GM18520 (cell line): ENCODE data around the gene PLEKHH2.

Experiments
- ATAC-seq: cut with Tn5 transposase; IDR thresholded peaks from one replicate; pipeline ENCODE4 v1.9.1; 2021; ENCODE audit not compliant: unreplicated experiment

The PLEKHH2 gene

DNA sequence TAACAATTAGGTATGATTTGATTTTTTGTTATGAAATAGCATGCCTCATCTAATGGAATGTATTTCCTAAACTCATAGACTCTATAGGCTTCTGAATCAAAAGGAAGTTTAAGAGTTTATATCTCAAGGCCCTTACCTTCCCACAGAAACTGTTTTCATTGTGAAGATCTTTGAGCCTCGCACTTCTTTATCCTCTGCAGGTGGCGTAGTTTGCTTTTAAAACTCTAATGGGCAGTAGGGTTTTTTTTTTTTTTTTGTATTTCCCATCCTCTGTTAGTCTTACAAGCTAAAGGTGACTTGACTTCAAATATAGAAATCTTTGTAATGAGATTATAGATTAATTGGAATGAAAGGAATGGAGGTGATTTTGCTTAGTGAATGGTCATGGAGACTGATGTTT, 165.1 kb downstream of the PLEKHH2 start:
- ATAC-seq: no peak

GRCh38 chr2:43803113-43803512, 166.1 kb downstream of the PLEKHH2 start:
- no peak for ATAC-seq

DNA sequence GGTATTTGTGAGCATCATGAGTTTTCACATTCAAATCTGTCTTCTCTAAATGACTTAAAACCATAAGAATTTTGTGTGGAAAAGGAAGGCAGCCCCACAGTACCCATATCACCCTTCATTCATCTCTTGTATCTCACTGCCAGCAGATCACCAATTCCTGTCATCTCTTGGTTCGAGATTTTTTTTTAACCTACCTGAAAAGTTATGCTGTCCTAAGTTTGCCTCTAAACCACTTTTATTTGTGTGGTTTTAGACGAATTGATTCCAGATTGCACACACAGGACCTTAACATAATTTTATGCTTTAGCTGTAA, 169.6 kb downstream of the PLEKHH2 start:
- no peak for ATAC-seq

GRCh38 chr2:43810452-43810851, 173.4 kb downstream of the PLEKHH2 start:
- ATAC-seq: no peak

DNA sequence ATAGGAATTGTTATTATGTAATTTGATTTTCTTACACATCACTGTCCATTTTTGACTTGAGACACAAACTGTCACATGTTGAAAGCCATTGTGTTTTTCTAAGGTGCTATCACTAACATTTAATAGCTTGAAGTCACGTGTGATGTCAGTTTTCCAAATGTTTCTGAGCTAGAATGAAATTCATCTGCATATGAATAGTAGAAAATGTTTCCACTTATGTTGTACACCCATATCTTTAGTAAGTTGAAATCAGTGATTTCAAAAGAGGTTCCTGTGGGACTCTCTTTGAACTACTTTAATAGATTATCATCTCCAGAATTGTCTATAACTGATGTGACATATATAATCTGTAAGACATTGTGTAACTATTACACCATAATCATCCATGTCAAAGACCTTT, 173.8 kb downstream of the PLEKHH2 start:
- no peak for ATAC-seq

GRCh38 chr2:43812006-43812405, 174.9 kb downstream of the PLEKHH2 start:
- no peak for ATAC-seq

GRCh38 chr2:43812947-43813346, 175.9 kb downstream of the PLEKHH2 start:
- no peak for ATAC-seq

GRCh38 chr2:43814711-43815110, 177.7 kb downstream of the PLEKHH2 start:
- no peak for ATAC-seq
